Measurements from ENCODE around the gene TAS2R40. TPM values are rescaled to one million over a fixed set of nuclear protein-coding genes. Genes with fewer than 3 reads are reported as not detected.
A peak's percentile ranks its signal among the peaks of the same experiment; 100 is the strongest.

Gene TAS2R40
- polyA plus RNA-seq, 1 of the 3 experiments (the other 2 are of a cell fraction), result not detected

DNA sequence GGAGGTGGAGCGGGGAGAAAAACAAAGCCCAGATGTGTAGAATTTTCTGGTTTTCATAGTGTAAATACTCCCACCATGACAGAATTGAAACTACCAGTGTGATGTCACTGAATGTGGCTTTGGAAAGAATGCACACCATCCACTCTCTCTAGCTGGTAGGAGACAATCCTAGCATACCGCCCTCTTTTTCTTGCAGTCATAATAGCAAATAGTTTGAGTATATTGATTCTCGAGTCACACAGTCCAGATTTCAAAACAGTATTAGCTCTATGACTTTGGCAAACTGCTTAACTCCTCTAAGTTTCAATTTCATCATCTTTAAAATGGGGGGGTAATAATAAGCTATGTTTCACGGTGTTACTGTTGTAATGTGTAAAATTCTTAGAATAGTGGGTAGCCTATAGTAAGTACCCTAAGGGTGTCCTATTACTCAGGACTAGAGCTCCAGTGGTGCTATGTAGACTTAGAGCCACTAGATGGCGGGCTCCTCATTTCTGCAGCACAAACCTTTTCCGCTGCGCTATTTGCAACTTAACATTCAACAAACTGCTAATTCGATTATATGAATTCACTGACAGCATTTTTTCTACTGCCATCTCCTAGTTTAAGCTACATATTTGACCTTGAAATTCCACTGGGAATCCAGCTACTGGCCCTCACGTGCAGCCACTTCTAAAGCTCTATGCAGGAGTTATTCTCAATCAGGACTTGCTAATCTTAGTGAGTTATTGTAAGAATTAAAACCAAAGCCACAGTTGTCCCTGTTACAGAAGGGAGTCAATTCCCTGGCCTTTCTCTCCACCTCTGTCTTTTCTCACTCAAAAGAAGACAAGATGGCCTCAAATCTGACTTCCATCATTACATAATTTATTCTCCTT, 18.7 kb downstream of the TAS2R40 start:
- WGBS (ENCODE audit: low lambda C conversion rate), result 8% methylated on average over 9 of the region's 9 CpGs

More for the DNA sequence above, 18.7 kb downstream of the TAS2R40 start:
- Histone ChIP-seq H3K4me1 (ENCODE audit: control insufficient read depth in 1 of 2, insufficient read depth in 2 of 2, low read depth in 1 of 2, low read length in 1 of 2) (peaks cover 0 to 7% of the 10 kb centered on the region in 2 experiments; a peak in 2 of 4 replicates), H3K36me3 (replicated peaks in 1 of 2; ENCODE audit: control insufficient read depth in 1 of 2, insufficient read depth in 2 of 2, low read length in 1 of 2) (no peaks in the 10 kb centered on the region), H3K4me2 (peak overlapping the region; percentile 53), H4K20me1 (ENCODE audit: insufficient read depth) (no peaks in the 10 kb centered on the region), H3K27me3 (ENCODE audit: insufficient read depth) (no peaks in the 10 kb centered on the region), H3K9ac (peak overlapping the region; percentile 8; the same call in 1 of the 2 replicates), H2AFZ (ENCODE audit: low read depth) (peak overlapping the region; percentile 53), H3K4me3 (ENCODE audit: low read depth in 2 of 2, low read length in 1 of 2) (peak overlapping the region; percentile 13 to 18; a peak in 2 of 4 replicates), H3K27ac (ENCODE audit: low read depth in 2 of 2, low read length in 1 of 2) (peak overlapping the region in 1 of 2 experiments; percentile 42; a peak in 2 of 4 replicates), H3K9me3 (peaks cover 17% of the 10 kb centered on the region), H3K9me2 (no peaks in the 10 kb centered on the region), H3K79me2 (ENCODE audit: insufficient read depth) (no peaks in the 10 kb centered on the region), H3F3A (replicated peaks; ENCODE audit: insufficient read depth) (peaks cover 6% of the 10 kb centered on the region)
- peak; percentile 68 for DNase-seq
- ChIA-PET CTCF (interaction anchor here (0.6 to 5.5 kb wide), 82 partner anchors 8 to 813 kb away, joined by 3 to 125 read pairs (median 5); partner anchors contain the start of genes CASP2, CLCN1, EPHA1 and GSTK1), POLR2A (no interaction called here)
- TF ChIP-seq TAF1 (IDR thresholded peaks at IDR 0.05; ENCODE audit: borderline replicate concordance, low read depth, low read length), result no peak
- TF ChIP-seq GABPA (IDR thresholded peaks at IDR 0.05; ENCODE audit: low read depth), result no peak
- no peak for TF ChIP-seq FOXM1 (IDR thresholded peaks at IDR 0.05; ENCODE audit: low read depth)
- peak; percentile 24; the same call in 1 of the 2 replicates for TF ChIP-seq FOSL2 (IDR thresholded peaks at IDR 0.05; ENCODE audit: borderline replicate concordance, low read depth)
- no peak for TF ChIP-seq RXRA (IDR thresholded peaks at IDR 0.05; ENCODE audit: borderline replicate concordance, low read depth)
- peak; percentile 95 for TF ChIP-seq RAD21 (IDR thresholded peaks at IDR 0.05; ENCODE audit: low read length)
- no peak for TF ChIP-seq GATA2 (CRISPR knock-in tag; IDR thresholded peaks at IDR 0.05)
- no peak for TF ChIP-seq JUND (IDR thresholded peaks at IDR 0.05)
- TF ChIP-seq RCOR1 (IDR thresholded peaks at IDR 0.05; ENCODE audit: low read length), result no peak
- TF ChIP-seq, protein P1, sequence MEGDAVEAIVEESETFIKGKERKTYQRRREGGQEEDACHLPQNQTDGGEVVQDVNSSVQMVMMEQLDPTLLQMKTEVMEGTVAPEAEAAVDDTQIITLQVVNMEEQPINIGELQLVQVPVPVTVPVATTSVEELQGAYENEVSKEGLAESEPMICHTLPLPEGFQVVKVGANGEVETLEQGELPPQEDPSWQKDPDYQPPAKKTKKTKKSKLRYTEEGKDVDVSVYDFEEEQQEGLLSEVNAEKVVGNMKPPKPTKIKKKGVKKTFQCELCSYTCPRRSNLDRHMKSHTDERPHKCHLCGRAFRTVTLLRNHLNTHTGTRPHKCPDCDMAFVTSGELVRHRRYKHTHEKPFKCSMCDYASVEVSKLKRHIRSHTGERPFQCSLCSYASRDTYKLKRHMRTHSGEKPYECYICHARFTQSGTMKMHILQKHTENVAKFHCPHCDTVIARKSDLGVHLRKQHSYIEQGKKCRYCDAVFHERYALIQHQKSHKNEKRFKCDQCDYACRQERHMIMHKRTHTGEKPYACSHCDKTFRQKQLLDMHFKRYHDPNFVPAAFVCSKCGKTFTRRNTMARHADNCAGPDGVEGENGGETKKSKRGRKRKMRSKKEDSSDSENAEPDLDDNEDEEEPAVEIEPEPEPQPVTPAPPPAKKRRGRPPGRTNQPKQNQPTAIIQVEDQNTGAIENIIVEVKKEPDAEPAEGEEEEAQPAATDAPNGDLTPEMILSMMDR (IDR thresholded peaks at IDR 0.05), result peak; percentile 100
- TF ChIP-seq SMC3 (IDR thresholded peaks at IDR 0.05; ENCODE audit: low read depth, low read length), result peak; percentile 95
- TF ChIP-seq, protein P2, sequence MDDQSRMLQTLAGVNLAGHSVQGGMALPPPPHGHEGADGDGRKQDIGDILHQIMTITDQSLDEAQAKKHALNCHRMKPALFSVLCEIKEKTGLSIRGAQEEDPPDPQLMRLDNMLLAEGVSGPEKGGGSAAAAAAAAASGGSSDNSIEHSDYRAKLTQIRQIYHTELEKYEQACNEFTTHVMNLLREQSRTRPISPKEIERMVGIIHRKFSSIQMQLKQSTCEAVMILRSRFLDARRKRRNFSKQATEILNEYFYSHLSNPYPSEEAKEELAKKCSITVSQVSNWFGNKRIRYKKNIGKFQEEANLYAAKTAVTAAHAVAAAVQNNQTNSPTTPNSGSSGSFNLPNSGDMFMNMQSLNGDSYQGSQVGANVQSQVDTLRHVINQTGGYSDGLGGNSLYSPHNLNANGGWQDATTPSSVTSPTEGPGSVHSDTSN (IDR thresholded peaks at IDR 0.05), result no peak
- 0 out of 2 replicates have a peak, but pooled peaks have one; percentile 14 for TF ChIP-seq NFIC (IDR thresholded peaks at IDR 0.05; ENCODE audit: borderline replicate concordance)
- no peak for TF ChIP-seq TCF12 (IDR thresholded peaks at IDR 0.05)
- TF ChIP-seq, protein P3, sequence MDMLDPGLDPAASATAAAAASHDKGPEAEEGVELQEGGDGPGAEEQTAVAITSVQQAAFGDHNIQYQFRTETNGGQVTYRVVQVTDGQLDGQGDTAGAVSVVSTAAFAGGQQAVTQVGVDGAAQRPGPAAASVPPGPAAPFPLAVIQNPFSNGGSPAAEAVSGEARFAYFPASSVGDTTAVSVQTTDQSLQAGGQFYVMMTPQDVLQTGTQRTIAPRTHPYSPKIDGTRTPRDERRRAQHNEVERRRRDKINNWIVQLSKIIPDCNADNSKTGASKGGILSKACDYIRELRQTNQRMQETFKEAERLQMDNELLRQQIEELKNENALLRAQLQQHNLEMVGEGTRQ (IDR thresholded peaks at IDR 0.05; ENCODE audit: borderline replicate concordance, low read depth, low read length), result no peak

Data from SK-N-SH (cell line).